ENCODE results near the gene TSEN54.

TSEN54 gene

GRCh38 chr17:75521951-75522727, 5.8 kb downstream of the TSEN54 start:
- DNase-seq, result no peak

- no peak for DNase-seq
Measured at GRCh38 chr17:75523647-75524046, 7.3 kb downstream of the TSEN54 start.

- DNase-seq, result no peak
Measured at GRCh38 chr17:75524269-75524969, 8.1 kb downstream of the TSEN54 start.

- DNase-seq, result peak; percentile 89
Measured at GRCh38 chr17:75524970-75525805, 8.9 kb downstream of the TSEN54 start, which contains the start of gene LLGL2. LLGL2 (plus strand) TSS chr17:75525697; CDS start chr17:75543427, 17,730 bp downstream.

GRCh38 chr17:75525806-75526554, 9.7 kb downstream of the TSEN54 start:
- DNase-seq, result no peak

- DNase-seq, result no peak
Measured at GRCh38 chr17:75526555-75527270, 10.4 kb downstream of the TSEN54 start.

- DNase-seq, result no peak
Measured at GRCh38 chr17:75530837-75531720, 14.8 kb downstream of the TSEN54 start.

GRCh38 chr17:75531721-75532072, 15.4 kb downstream of the TSEN54 start:
- DNase-seq, result no peak

GRCh38 chr17:75535119-75535537, 18.8 kb downstream of the TSEN54 start:
- peak; percentile 60 to 67 for DNase-seq

GRCh38 chr17:75535871-75536270, 19.5 kb downstream of the TSEN54 start:
- DNase-seq, result no peak

- no peak for DNase-seq
Measured at GRCh38 chr17:75536366-75536765, 20.0 kb downstream of the TSEN54 start.

GRCh38 chr17:75539967-75540729, 23.8 kb downstream of the TSEN54 start:
- no peak for DNase-seq

GRCh38 chr17:75540923-75541503, 24.7 kb downstream of the TSEN54 start:
- DNase-seq, result no peak

- DNase-seq, result no peak
Measured at GRCh38 chr17:75542229-75542628, 25.9 kb downstream of the TSEN54 start.

- DNase-seq, result no peak
Measured at GRCh38 chr17:75542728-75543336, 26.5 kb downstream of the TSEN54 start.

- no peak for DNase-seq
Measured at GRCh38 chr17:75544250-75544649, 27.9 kb downstream of the TSEN54 start.

GRCh38 chr17:75546181-75546580, 29.9 kb downstream of the TSEN54 start:
- DNase-seq, result no peak

GRCh38 chr17:75547091-75547490, 30.8 kb downstream of the TSEN54 start:
- DNase-seq, result no peak

GRCh38 chr17:75548813-75549212, 32.5 kb downstream of the TSEN54 start:
- DNase-seq, result no peak
